Measurements from ENCODE around the gene KBTBD3.
A peak's percentile ranks its signal among the peaks of the same experiment; 100 is the strongest.

KBTBD3 gene, protein sequence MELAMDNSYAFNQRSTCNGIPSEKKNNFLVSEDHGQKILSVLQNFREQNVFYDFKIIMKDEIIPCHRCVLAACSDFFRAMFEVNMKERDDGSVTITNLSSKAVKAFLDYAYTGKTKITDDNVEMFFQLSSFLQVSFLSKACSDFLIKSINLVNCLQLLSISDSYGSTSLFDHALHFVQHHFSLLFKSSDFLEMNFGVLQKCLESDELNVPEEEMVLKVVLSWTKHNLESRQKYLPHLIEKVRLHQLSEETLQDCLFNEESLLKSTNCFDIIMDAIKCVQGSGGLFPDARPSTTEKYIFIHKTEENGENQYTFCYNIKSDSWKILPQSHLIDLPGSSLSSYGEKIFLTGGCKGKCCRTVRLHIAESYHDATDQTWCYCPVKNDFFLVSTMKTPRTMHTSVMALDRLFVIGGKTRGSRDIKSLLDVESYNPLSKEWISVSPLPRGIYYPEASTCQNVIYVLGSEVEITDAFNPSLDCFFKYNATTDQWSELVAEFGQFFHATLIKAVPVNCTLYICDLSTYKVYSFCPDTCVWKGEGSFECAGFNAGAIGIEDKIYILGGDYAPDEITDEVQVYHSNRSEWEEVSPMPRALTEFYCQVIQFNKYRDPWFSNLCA

GRCh38 chr11:106076919-106077608 is at the start of gene KBTBD3:
Gene KBTBD3 (minus strand): TSS chr11:106077347. CDS start chr11:106059097, 18,250 bp downstream.
- peak; percentile 91 for DNase-seq

- DNase-seq, result no peak
Observed at GRCh38 chr11:106121570-106122320, 44.6 kb upstream of the KBTBD3 start.

GRCh38 chr11:106105986-106106385 is 28.8 kb upstream of the KBTBD3 start:
- DNase-seq, result no peak

GRCh38 chr11:106101819-106102218 is 24.7 kb upstream of the KBTBD3 start:
- no peak for DNase-seq

DNA sequence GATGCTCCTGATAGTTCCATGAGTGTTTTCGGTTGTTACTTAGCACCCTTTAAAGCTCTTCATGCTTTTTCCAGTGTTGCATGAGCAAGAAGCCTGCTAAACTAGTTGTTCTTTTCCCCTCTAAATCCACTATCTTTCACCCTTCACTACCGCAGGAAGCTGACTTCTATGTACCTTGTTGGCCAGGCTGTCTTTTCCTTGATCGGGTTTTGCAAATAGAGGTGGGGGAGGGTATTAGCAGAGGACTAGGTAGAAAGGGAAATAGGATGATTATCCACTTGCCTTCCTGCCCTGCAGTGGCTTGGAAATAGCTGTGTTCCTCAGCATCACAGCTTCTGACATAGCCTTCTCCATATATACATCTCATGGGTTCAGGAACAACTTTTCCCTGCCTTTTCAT is 24.2 kb upstream of the KBTBD3 start:
- no peak for DNase-seq

DNA sequence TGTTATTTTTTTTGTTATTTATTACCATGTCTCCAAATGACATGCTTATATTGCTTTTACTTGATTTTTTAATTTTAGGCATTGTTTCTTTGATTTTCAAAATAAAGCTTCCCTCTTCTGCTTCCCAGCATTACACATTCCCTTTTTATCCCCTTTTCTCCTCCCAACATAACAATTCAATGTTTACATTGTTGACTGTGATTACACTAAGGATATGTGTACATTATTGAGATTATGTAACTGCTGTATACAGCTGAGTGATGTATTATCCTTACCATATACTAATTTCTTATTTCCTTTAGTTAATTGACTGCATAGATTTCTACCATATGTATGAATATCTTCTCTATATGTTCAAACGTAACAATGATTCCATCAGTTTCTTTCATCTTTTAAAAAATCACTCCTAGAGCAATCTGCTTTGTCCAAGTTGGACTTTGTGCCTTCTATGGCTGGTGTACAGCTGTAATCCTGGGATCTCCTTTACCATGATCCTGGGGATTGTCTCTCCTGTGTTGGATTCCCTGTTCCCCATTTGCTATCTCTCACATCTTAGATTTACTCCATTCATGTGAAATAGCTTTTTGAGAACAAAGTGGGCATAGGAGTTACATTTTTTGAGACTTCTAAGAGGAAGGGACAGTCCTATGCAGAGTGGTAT is 21.9 kb upstream of the KBTBD3 start:
- DNase-seq, result no peak

DNA sequence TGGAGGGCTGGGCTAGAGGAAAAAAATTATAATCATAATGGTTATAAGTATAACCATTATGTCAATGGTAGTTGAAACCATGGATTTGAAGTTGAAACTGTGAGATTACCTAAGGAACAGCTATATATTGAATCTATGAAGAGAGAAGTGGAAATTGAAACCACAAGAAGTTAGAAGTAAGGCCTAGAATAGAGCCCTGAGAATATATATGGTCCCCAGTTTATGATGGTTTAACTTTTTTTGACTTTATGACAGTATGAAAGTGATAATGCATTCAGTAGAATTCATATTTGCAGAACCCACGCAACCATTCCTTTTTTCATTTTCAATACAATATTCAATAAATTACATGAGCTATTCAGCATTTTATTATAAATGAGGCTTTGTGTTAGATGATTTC is 15.3 kb upstream of the KBTBD3 start:
- no peak for DNase-seq

- DNase-seq, result no peak
Observed at GRCh38 chr11:106091480-106092123, 14.5 kb upstream of the KBTBD3 start.

DNA sequence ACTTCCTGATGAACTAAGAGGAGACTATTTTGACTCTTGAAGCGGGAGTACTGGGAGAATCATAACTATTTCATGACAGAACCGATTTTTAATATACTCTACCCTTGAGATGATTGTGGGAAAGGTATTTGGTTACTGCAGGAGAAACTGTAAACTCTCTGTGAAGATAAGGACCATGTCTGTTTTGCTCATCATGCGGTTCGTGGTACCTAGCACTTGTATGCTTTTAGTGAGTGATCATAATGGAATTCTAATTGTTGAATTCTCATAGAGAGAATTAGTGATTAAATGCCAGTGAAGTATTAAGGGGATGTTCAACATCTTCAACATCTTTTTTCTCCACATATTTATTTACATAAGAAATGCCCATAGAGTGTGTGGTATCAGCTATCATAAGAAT is 11.7 kb upstream of the KBTBD3 start:
- DNase-seq, result no peak

GRCh38 chr11:106087815-106088435 is 10.8 kb upstream of the KBTBD3 start:
- no peak for DNase-seq

- no peak for DNase-seq
Observed at GRCh38 chr11:106086850-106087249, 9.7 kb upstream of the KBTBD3 start.

- no peak for DNase-seq
Observed at GRCh38 chr11:106086135-106086534, 9.0 kb upstream of the KBTBD3 start.

DNA sequence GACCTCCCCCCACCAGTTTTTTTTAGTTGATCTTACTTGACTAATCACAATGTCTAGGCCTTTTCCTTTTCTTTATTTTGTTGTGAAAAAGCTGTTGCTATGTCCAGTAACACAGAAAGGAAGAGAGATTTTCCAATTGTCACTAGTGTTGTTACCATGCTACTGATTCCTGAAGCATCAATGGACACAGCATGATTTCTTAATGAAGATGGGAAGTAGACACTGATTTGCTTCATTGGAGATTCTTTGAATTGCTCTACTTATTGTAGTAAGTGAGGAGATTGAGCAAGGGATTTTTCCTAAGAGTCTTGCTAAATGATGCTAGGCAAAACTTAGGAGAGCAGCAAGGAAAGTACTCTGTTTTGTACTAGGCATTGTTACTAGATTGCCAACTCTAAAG is 4.9 kb upstream of the KBTBD3 start:
- DNase-seq, result no peak

DNA sequence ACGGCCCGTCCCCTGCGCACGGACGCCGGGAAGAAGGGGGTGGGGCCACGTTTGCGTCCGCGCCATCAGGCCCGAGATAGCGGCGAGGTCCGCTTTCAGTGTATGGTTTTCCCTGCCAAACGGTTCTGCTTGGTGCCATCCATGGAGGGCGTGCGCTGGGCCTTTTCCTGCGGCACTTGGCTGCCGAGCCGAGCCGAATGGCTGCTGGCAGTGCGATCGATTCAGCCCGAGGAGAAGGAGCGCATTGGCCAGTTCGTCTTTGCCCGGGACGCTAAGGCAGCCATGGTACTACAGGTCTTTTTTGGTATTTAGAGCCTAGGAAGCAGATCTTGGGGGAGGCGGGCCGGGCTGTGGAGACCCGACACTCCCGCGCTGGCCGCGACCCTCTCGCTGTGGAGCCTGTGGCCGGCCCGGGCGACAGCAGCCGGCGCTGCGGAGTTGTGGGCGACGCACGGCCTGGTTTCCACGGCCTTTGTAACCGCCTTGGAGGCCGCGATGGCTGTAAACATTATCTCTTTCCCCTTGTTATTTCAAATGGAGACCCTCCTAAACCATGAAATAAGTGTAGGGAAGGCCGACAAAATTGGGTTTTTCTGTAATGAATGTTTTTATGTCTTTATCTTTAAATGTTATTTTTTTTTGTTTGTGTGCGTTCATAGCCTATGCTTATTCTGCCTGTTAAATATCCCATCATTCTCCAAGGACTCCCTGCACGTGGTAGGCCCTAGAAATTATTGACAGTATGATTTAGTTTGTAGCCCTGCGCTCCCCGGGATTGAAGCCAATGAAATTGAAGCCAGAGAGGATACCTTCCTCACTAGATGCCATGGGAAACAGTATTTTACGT is 685 bp upstream of the KBTBD3 start, which contains the start of gene AASDHPPT:
TSS of gene AASDHPPT (plus strand) at position 54 of the 847 bp plus-strand sequence. CDS start at position 103, 49 bp downstream.
- peak; percentile 24 for DNase-seq

DNA sequence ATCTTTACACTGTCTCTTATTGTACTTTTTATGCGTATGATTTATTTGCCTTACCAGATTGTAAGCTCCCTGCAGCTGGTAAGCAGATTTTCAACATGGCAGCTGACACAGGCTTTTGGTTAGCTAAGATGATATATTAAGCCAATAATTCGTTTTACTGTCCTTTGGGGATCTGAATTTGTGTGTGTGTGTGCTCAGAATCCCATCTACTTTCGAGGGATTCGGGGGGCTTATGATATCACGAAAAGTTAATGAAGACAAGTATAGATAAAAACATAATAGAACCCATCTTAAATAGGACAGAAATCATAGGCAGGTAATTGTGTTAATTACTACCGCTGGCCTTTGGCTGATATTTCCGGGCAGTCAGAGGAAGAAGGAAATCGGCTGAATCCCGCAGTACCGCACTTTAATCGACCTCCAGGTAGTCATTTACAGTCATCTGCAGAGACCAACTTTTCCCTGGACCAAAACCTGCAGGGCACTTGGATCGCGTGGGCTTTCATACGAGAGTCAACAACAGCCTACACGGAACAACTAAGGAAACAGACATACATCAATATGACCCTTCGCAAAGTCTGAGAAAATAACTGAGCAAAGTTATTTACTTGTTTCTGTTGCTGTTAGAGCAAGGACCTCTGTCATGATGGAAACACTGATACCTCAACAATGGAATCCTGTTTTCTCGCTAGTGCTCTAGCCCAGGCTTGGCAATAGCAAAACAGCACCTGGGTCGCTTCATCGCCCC is 802 bp downstream of the KBTBD3 start:
- no peak for DNase-seq

GRCh38 chr11:106072804-106073203 is 4.3 kb downstream of the KBTBD3 start:
- DNase-seq, result no peak

DNA sequence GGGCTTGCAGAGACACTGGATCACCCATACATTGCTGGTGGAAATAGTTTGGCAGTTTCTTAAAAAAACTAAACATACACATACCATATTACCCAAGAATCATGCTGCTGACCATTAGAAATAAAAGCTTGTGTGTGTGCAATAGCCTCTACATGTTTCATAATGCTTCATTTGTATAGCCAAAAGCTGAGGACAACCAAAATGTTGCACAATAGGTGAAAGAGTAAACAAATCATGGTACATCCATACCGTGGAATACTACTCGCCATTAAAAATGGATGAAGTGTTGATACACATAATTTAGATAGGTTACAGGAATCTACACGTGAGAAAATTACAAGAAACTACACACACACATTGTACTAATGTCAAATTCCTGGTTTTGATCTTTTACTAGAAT is 6.5 kb downstream of the KBTBD3 start:
- DNase-seq, result no peak

DNA sequence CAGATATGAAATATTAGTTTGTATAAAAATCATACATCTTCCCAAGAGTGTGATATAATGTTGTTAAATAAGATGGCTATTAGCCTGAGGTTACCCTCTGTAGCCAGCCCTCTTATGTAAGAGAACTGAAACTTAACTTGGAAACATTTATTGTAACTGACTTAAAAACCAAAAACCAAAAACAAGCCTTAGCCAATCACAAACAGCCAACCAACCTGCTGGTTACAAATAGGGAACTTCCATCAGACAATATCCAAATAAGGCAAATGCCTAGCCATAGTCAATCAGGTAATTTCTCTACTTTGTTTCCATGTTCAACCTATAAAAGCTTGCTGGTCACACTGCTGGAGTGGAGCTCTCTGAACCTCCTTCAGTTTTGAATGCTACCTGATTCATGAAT is 14.1 kb downstream of the KBTBD3 start:
- no peak for DNase-seq

All from NCI-H524 treated with DMSO at 0.1 percent for 48 hours (cell line).